Effector CD8-positive, alpha-beta T cell (primary cell): ENCODE measurements around the gene OAS1.

Source experiments
- DNase-seq: peaks from one replicate; lab custom pipeline; 2025; lab: John Stamatoyannopoulos, UW
- total RNA-seq, 4 experiments: gene quantifications; one replicate each; lab custom pipeline; 2026; lab: John Stamatoyannopoulos, UW

Gene OAS1
- 5.6 to 31.2 (median 11.8) reads per million in 4 experiments for total RNA-seq

DNA sequence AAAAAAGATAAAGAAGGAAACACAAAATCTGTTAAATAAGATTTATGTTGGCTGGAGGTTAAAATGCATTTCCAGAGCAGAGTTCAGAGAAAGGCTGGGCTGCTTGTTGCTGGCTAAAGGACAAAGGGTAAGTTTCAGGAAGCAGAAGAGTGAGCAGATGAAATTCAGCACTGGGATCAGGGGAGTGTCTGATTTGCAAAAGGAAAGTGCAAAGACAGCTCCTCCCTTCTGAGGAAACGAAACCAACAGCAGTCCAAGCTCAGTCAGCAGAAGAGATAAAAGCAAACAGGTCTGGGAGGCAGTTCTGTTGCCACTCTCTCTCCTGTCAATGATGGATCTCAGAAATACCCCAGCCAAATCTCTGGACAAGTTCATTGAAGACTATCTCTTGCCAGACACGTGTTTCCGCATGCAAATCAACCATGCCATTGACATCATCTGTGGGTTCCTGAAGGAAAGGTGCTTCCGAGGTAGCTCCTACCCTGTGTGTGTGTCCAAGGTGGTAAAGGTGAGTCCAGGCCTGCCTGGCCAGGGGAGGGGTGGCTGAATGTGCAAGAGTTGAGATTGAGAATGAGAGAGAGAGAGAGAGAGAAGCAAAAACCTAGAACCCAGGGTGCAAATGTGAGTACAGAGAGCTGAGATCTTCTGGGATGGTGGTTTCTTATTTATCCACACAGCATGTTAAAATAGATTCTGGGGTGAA lies at the start of gene OAS1:
OAS1 (plus strand) TSS at position 251 of the 703 bp plus-strand sequence; CDS start at position 329, 78 bp downstream.
- DNase-seq = no peak

DNA sequence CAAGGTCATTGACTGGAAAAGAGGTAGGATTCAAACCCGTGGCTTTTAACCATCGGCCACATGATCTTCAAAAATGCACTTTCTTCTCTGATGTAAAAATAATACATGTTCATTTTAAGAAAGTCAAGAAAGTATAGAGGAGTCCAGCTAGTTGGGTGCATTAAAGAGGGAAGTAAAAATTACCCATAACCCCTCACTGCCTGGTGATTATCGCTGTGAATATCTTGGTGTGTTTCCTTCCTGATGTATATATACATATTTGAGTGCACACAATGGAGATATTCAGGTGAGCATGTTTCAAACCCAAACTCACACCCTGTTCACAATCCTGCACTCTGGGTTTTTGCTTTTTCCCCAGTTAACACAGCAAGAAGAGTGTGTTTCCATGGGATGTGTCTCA lies 47.5 kb upstream of the OAS1 start:
- DNase-seq = no peak

GRCh38 chr12:112860181-112860580 lies 46.6 kb upstream of the OAS1 start:
- no peak for DNase-seq

- DNase-seq = no peak
Observed at GRCh38 chr12:112861284-112861683, 45.5 kb upstream of the OAS1 start.

GRCh38 chr12:112862636-112863290 lies 44.0 kb upstream of the OAS1 start:
- no peak for DNase-seq

GRCh38 chr12:112868459-112869041 lies 38.2 kb upstream of the OAS1 start:
- no peak for DNase-seq

GRCh38 chr12:112869091-112869490 lies 37.7 kb upstream of the OAS1 start:
- no peak for DNase-seq

- no peak for DNase-seq
Observed at GRCh38 chr12:112869778-112870177, 37.0 kb upstream of the OAS1 start.

GRCh38 chr12:112870267-112870980 lies 36.3 kb upstream of the OAS1 start:
- no peak for DNase-seq

- DNase-seq = no peak
Observed at GRCh38 chr12:112875608-112876007, 31.2 kb upstream of the OAS1 start.

GRCh38 chr12:112876506-112876905 lies 30.3 kb upstream of the OAS1 start:
- DNase-seq = no peak

DNA sequence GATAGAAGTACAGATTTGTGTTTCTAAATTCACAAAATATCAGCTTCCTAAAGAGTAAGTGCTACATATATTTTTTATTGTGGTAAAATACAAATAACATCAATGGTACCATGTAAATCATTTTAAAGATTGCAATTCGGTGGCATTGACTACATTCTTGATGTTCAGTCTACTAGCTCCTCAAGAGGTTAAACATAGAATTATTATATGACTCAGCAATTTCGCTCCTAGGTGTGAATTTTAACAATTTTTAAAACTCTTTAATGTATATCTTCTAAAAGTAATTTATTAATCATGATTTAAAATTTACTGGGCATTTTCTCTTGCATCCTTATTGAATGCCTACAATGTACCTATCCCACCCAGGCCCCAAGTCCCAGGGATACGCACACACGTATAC lies 29.8 kb upstream of the OAS1 start:
- no peak for DNase-seq

GRCh38 chr12:112878488-112878887 lies 28.3 kb upstream of the OAS1 start:
- no peak for DNase-seq

DNA sequence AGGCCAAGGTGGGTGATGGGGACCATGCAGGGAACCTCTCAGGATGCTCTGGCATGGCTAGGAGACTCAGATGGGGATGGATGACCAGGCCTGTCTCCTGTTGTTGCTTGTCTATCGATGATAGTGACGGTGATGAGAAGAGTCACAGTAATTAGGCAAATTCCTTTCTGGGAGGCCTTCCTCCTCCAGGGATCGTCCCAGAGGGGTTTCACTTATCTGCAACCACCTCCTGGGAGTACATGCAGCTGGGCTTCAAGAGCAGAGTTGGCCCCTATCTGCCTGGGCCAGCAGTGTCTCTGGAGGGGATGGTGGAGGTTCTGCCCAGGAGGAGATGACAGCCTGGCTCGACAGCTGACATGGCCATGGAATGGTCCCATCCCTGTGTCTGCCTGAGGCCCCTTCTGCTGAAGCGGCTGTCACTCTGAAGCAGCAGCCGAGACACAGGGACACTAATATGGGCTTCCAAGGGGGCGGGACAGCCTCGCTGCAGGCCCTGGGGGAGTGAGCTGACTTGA lies 27.5 kb upstream of the OAS1 start:
- no peak for DNase-seq

DNA sequence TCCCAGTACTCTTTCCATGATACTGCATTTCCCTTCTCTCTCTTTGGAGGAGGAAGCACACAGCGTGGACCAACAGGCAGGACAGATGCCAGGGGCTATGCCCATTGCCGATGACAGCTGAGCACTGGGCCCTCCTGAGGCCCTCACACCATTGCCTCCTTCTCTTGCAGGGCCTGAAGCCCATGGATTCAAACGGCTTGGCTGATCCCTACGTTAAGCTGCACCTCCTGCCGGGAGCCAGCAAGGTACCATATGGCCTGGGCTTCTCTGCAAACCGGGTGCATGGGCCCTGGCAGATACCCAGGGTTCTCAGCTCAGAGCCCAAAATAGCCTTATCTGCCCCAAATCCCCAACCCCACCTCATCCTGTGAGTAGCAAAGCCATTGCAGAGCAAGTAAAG lies 25.2 kb upstream of the OAS1 start:
- no peak for DNase-seq

GRCh38 chr12:112885236-112885635 lies 21.5 kb upstream of the OAS1 start:
- DNase-seq = no peak

DNA sequence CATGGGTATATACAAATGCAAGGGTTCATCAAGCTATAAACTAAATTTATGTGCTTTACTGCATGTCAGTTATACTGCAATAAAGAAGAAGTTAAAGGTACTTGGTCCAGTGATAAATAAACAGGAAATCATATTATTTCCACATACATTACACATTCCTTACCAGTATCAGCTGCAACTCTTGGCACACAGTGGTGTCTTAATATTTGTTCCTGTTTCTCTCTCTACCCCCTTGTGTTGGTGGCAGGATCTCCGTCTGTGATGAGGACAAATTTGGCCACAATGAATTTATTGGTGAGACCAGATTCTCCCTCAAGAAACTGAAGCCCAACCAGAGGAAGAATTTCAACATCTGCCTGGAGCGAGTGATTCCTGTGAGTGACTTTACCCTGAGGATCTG lies 19.2 kb upstream of the OAS1 start:
- no peak for DNase-seq

DNA sequence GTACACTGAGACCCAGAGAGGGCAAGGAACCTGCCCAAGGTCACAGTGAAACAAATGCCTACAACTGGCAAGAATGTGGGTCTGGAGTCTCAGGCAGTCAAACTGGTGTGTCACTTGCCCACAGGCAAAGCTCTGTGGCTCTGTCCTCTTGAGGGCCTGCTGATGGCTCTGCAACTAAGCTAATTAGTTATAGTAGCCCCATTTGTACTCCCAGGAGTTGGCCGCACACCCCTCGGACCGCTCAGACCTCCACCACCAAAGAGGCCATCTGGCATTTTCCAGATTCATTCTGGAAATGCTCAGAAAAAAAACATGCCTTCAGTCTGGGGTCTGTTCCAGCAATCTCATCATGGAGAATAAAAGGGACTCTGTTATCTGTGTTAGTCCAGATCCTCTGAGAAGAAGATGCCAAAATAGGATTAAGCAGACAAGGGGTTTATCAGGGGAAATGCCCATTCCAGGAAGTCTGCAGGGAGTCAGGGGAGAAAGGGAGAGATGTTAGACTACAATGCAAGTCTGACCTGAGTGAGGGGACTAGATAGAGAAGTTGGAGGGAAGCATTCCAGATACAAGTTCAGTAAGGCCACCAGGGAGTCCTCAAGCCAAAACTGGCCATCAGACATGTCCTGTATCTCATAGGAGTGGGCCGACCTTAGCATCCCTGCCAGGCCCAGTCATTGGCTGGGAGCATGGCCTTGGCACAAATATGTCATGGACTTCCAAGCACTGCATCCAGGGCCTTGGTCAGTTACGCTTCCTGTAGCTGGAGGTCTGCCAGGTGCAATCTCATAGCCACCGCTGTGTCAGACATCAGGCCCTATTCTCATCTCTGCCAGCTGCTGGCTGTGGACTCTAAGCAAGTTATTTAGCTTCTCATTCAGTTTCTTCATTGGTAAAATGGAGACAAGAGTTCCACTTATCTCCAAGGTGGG lies 15.4 kb upstream of the OAS1 start:
- no peak for DNase-seq

- no peak for DNase-seq
Observed at GRCh38 chr12:112892856-112893255, 13.9 kb upstream of the OAS1 start.

- no peak for DNase-seq
Observed at GRCh38 chr12:112894128-112894527, 12.6 kb upstream of the OAS1 start.

- DNase-seq = no peak
Observed at GRCh38 chr12:112898380-112898779, 8.4 kb upstream of the OAS1 start.
